ENCODE measurements around the gene NPDC1. TPM values are rescaled to one million over a fixed set of nuclear protein-coding genes. Genes with fewer than 3 reads are reported as not detected.
"Not testable (repeated sequence)": the region's sequence is repeated elsewhere in the genome, so short reads cannot be mapped to it uniquely, and the experiment has no call there.

NPDC1 gene
- total RNA-seq, 2 experiments from 2014 or later = 82.8 to 89.2 TPM

- Mint-ChIP-seq H3K27me3 (no peaks in the 10 kb centered on the region), H3K4me3 (no peak overlapping the region), H3K4me1 (peaks cover 3% of the 10 kb centered on the region), H3K27ac (no peak overlapping the region), H3K36me3 (ENCODE audit: low read depth) (peaks cover 4% of the 10 kb centered on the region), H3K9me3 (no peaks in the 10 kb centered on the region)
- DNase-seq = no peak
- ChIA-PET CTCF (no interaction called here), POLR2A (no interaction called here)
Observed at GRCh38 chr9:137008312-137008711, 37.7 kb downstream of the NPDC1 start.

GRCh38 chr9:137007816-137008270 is 38.1 kb downstream of the NPDC1 start:
- DNase-seq = no peak
- H3K4me3 Mint-ChIP-seq = no peak overlapping the region
- CTCF ChIA-PET = no interaction called here
- peaks cover 3% of the 10 kb centered on the region for H3K4me1 Mint-ChIP-seq
- H3K36me3 Mint-ChIP-seq (ENCODE audit: low read depth) = peaks cover 4% of the 10 kb centered on the region
- no peaks in the 10 kb centered on the region for H3K27me3 Mint-ChIP-seq
- POLR2A ChIA-PET = no interaction called here
- no peak overlapping the region for H3K27ac Mint-ChIP-seq
- no peaks in the 10 kb centered on the region for H3K9me3 Mint-ChIP-seq

DNA sequence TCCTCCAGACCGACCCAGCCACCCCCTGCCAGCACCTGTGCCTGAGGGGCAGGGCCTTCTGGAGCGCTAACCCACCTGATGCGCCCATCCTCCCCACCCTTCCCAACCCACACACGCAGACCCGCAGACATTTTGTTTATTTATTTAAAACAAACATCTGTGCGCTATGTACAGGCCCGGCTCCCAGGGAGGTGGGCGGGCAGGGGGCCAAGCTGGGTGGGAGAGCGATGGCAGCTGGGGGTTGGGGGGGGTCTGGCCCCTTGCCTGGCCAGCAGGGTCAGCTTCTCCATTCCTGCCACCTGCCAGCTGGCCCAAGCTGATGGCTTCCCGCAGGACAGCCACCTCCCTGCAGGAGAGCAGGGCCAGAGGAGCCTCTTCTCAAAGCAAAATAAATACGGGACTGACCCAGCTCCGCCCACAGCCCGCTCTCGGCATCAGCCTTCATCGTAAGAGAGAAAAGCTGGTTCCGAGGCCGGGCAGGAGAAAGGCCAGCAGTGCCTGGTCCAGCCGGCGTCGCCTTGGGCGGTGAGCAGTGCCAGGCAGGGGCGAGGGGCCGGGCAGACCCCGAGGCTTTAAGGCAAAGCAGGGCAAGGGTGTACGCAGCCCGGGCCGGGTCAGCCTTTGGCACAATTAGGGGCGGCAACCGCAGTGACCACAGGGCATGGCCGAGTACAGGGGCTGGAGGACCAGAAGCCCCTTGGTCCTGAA is 38.7 kb downstream of the NPDC1 start:
- CTCF ChIA-PET = no interaction called here
- Mint-ChIP-seq H3K4me1 (peaks cover 3% of the 10 kb centered on the region), H3K27ac (no peak overlapping the region), H3K4me3 (no peak overlapping the region), H3K27me3 (peaks cover 2% of the 10 kb centered on the region), H3K36me3 (ENCODE audit: low read depth) (peaks cover 4% of the 10 kb centered on the region), H3K9me3 (no peaks in the 10 kb centered on the region)
- DNase-seq = no peak
- POLR2A ChIA-PET = no interaction called here

DNA sequence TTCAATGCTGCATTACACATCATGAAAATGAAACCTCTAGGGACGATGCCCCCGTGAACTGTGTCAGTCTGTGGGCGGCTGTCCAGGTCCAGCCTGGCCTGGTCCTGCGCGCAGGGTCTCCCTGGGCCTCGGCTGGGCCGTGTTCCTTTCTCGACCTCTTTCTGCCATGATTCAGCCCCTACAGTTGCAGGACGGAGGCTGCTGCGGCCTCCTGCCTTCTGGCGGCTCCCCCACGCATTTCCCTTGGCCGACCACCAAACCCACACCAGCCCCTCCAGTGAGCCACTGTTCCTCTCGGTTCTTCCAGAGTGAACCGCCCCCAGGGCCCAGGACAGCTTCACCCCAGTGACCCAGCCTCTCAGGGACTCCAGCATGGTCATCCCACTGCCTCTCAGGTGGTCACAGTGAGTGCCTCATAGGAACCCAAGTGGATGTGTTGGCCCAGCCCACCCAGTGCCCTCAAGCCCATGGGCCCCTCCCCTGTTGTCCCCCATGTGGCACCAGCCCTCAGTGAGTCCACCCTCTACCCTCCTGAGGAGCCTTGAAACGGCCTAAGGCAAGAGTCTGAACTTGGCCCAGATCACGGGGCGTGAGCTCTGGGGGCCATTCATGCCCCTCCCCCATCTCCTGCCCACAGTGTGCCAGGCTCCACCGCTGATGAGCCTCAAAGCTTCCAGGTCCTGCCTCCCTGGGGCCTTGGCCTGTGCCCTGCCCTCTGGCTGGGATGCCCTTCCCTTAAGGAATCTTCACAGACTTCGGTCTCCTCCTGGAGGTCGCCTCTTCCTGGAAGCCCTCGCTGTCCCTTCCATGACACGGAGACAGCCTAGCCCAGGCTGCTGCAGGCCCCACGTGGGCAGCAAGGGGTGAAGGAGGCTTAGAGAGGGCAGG is 39.6 kb downstream of the NPDC1 start:
- Mint-ChIP-seq H3K27ac (no peak overlapping the region), H3K4me1 (peaks cover 3% of the 10 kb centered on the region), H3K36me3 (ENCODE audit: low read depth) (peaks cover 2% of the 10 kb centered on the region), H3K27me3 (peaks cover 2% of the 10 kb centered on the region), H3K9me3 (no peaks in the 10 kb centered on the region), H3K4me3 (no peak overlapping the region)
- POLR2A ChIA-PET = no interaction called here
- DNase-seq = no peak
- CTCF ChIA-PET = interaction anchor here (1.4 kb wide), 1 partner anchor 29 kb away, joined by 3 read pairs; no protein-coding TSS in a partner anchor

GRCh38 chr9:137004285-137004684 is 41.7 kb downstream of the NPDC1 start:
- DNase-seq; POLR2A ChIA-PET; H3K27me3 Mint-ChIP-seq; H3K9me3 Mint-ChIP-seq; H3K4me3 Mint-ChIP-seq; H3K27ac Mint-ChIP-seq; H3K36me3 Mint-ChIP-seq (ENCODE audit: low read depth): not testable (repeated sequence)
- peaks cover 18% of the 10 kb centered on the region for H3K4me1 Mint-ChIP-seq
- CTCF ChIA-PET = interaction anchor here (0.7 to 3.0 kb wide), 4 partner anchors 25 to 41 kb away, joined by 3 to 17 read pairs (median 4); no protein-coding TSS in a partner anchor

GRCh38 chr9:137002646-137003041 is 43.3 kb downstream of the NPDC1 start:
- POLR2A ChIA-PET = interaction anchor here (2.1 kb wide), 1 partner anchor 10 kb away, joined by 4 read pairs; the partner anchor contains the start of gene PAXX
- peaks cover 3% of the 10 kb centered on the region for H3K36me3 Mint-ChIP-seq (ENCODE audit: low read depth)
- no peaks in the 10 kb centered on the region for H3K9me3 Mint-ChIP-seq
- H3K27ac Mint-ChIP-seq = no peak overlapping the region
- H3K4me3 Mint-ChIP-seq = no peak overlapping the region
- DNase-seq = no peak
- CTCF ChIA-PET = interaction anchor here (0.9 to 3.0 kb wide), 3 partner anchors 27 to 160 kb away, joined by 3 to 17 read pairs (median 5); partner anchors contain the start of gene AJM1
- peaks cover 5% of the 10 kb centered on the region for H3K27me3 Mint-ChIP-seq
- peaks cover 33% of the 10 kb centered on the region for H3K4me1 Mint-ChIP-seq

GRCh38 chr9:137001857-137002645 is 43.9 kb downstream of the NPDC1 start:
- ChIA-PET CTCF (interaction anchor here (0.7 to 3.0 kb wide), 3 partner anchors 28 to 200 kb away, joined by 3 to 17 read pairs (median 5); no protein-coding TSS in a partner anchor), POLR2A (interaction anchor here (2.1 kb wide), 1 partner anchor 9 kb away, joined by 4 read pairs; the partner anchor contains the start of gene PAXX)
- H3K9me3 Mint-ChIP-seq = no peaks in the 10 kb centered on the region
- no peak overlapping the region for H3K4me3 Mint-ChIP-seq
- H3K36me3 Mint-ChIP-seq (ENCODE audit: low read depth) = peaks cover 3% of the 10 kb centered on the region
- DNase-seq = no peak
- peaks cover 7% of the 10 kb centered on the region for H3K27me3 Mint-ChIP-seq
- H3K4me1 Mint-ChIP-seq = peaks cover 39% of the 10 kb centered on the region
- H3K27ac Mint-ChIP-seq = no peak overlapping the region

- DNase-seq = peak; percentile 43
- Mint-ChIP-seq H3K4me3 (peak overlapping the region; percentile 29), H3K9me3 (no peaks in the 10 kb centered on the region), H3K27me3 (peaks cover 7% of the 10 kb centered on the region), H3K36me3 (ENCODE audit: low read depth) (peaks cover 3% of the 10 kb centered on the region), H3K4me1 (peaks cover 49% of the 10 kb centered on the region), H3K27ac (peak overlapping the region; percentile 72)
- ChIA-PET POLR2A (interaction anchor here (0.8 to 1.7 kb wide), 13 partner anchors 9 to 129 kb away, joined by 3 to 5 read pairs (median 3); partner anchors contain the start of gene FBXW5), CTCF (interaction anchor here (1.0 to 5.5 kb wide), 8 partner anchors 25 to 158 kb away, joined by 3 to 26 read pairs (median 4); partner anchors contain the start of gene AJM1)
Observed at GRCh38 chr9:137000177-137000930, 45.6 kb downstream of the NPDC1 start.

DNA sequence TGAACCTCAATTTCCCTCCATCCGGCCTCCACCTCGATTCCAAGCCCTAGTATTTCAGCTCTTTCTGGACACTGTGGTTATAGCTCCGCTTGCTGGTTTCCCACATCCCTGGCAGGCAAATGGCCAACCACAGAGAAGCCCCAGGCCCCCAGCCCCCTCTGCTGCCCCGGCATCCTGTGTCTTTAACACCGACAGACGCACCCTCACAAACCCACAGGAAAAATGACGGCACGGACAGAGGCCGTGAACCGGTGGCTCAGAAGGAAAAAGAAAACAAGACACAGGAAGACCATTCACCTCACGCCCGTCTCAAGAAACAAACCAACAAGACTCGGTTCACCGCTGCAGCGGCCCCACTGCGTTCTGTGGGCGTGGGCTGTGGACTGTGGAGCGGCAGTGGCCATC is 48.1 kb downstream of the NPDC1 start:
- H3K36me3 Mint-ChIP-seq (ENCODE audit: low read depth) = peaks cover 13% of the 10 kb centered on the region
- H3K4me1 Mint-ChIP-seq = peaks cover 59% of the 10 kb centered on the region
- ChIA-PET POLR2A (interaction anchor here (1.5 to 2.3 kb wide), 3 partner anchors 20 to 190 kb away, joined by 5 to 9 read pairs (median 5); partner anchors contain the start of gene RABL6), CTCF (interaction anchor here (5.5 kb wide), 1 partner anchor 37 kb away, joined by 26 read pairs; no protein-coding TSS in a partner anchor)
- no peaks in the 10 kb centered on the region for H3K9me3 Mint-ChIP-seq
- peak; percentile 63 for DNase-seq
- peaks cover 7% of the 10 kb centered on the region for H3K27me3 Mint-ChIP-seq
- peak overlapping the region; percentile 86 for H3K27ac Mint-ChIP-seq
- peak overlapping the region; percentile 29 for H3K4me3 Mint-ChIP-seq

GRCh38 chr9:136997371-136997770 is 48.6 kb downstream of the NPDC1 start:
- Mint-ChIP-seq H3K4me3 (peak overlapping the region; percentile 29), H3K27ac (peak overlapping the region; percentile 86), H3K36me3 (ENCODE audit: low read depth) (peaks cover 13% of the 10 kb centered on the region), H3K4me1 (peaks cover 59% of the 10 kb centered on the region), H3K9me3 (no peaks in the 10 kb centered on the region), H3K27me3 (peaks cover 5% of the 10 kb centered on the region)
- no peak for DNase-seq
- POLR2A ChIA-PET = interaction anchor here (1.5 to 2.3 kb wide), 3 partner anchors 19 to 190 kb away, joined by 5 to 9 read pairs (median 5); partner anchors contain the start of gene RABL6
- CTCF ChIA-PET = interaction anchor here (1.4 to 5.5 kb wide), 2 partner anchors 38 to 47 kb away, joined by 4 to 26 read pairs; no protein-coding TSS in a partner anchor

Data from activated CD4-positive, alpha-beta memory T cell treated with anti-CD3 and anti-CD28 coated beads, Interleukin-2, amount 10 ng/mL, durations not matched to agents 7 days and 5 days (primary cell).